PC-3 (cell line): ENCODE data around the gene GRID2IP. TPM values are rescaled to one million over a fixed set of nuclear protein-coding genes. Genes with fewer than 3 reads are reported as not detected.
"Not testable (repeated sequence)": the region's sequence is repeated elsewhere in the genome, so short reads cannot be mapped to it uniquely, and the experiment has no call there.

ENCODE experiments used
- ATAC-seq: fragments of 200-7000 bp; cut with Tn5 transposase; 2 replicates; pipeline ENCODE4 v1.9.1; 2020; ENCODE audit warnings: mild to moderate bottlenecking, moderate library complexity
- BruUV-seq: library from RNA; stranded (reverse); fragments of 400-500 nt; replicated peaks from 2 replicates; lab custom pipeline; 2021; lab: Mats Ljungman, UMichigan
- CTCF ChIA-PET: fragments of 300-600 bp; sonication (Branson Sonifier 250); formaldehyde crosslinking; loops from one replicate; lab custom pipeline; 2022; ENCODE audit warnings: antibody characterized with exemption; lab: Charles Lee
- POLR2A ChIA-PET: fragments of 300-600 bp; sonication (Branson Sonifier 250); formaldehyde crosslinking; loops from one replicate; lab custom pipeline; 2022; ENCODE audit warnings: antibody characterized with exemption; ENCODE audit not compliant: unreplicated experiment; lab: Charles Lee
- DNase-seq: peaks from one replicate; pipeline ENCODE4 v3.0.0-alpha.2; 2015
- H2AFZ ChIP-seq: fragments of 300-600 bp; sonication (generic); 2 replicates; pipeline ENCODE4 v1.6.0; 2016; ENCODE audit warnings: antibody characterized with exemption, low read length
- H3F3A ChIP-seq: fragments of 300-600 bp; sonication (generic); one replicate; pipeline ENCODE4 v1.6.0; 2017; ENCODE audit warnings: antibody characterized with exemption, low read length, control low read depth, mild to moderate bottlenecking; ENCODE audit not compliant: unreplicated experiment
- H3K27ac ChIP-seq: fragments of 300-600 bp; sonication (generic); 2 replicates; pipeline ENCODE4 v1.5.1; 2016; ENCODE audit warnings: mild to moderate bottlenecking, low read length
- H3K27me3 ChIP-seq: fragments of 300-600 bp; sonication (generic); 2 replicates; pipeline ENCODE4 v1.6.1; 2016; ENCODE audit warnings: low read length, mixed read lengths
- H3K36me3 ChIP-seq: fragments of 300-600 bp; sonication (generic); 2 replicates; pipeline ENCODE4 v1.6.1; 2016; ENCODE audit warnings: low read depth, mixed run types, low read length, mixed read lengths
- H3K4me1 ChIP-seq: fragments of 300-600 bp; sonication (generic); 2 replicates; pipeline ENCODE4 v1.5.1; 2016; ENCODE audit warnings: low read length; ENCODE audit not compliant: insufficient read depth
- H3K4me2 ChIP-seq: fragments of 300-600 bp; sonication (generic); 2 replicates; pipeline ENCODE4 v1.6.0; 2016; ENCODE audit warnings: low read length
- H3K4me3 ChIP-seq: fragments of 300-600 bp; sonication (generic); 2 replicates; pipeline ENCODE4 v1.5.1; 2016; ENCODE audit warnings: mild to moderate bottlenecking, low read length, mixed read lengths
- H3K79me2 ChIP-seq: fragments of 300-600 bp; sonication (generic); 2 replicates; pipeline ENCODE4 v1.6.1; 2017; ENCODE audit warnings: low read length, mixed read lengths
- H3K9ac ChIP-seq: fragments of 300-600 bp; sonication (generic); 2 replicates; pipeline ENCODE4 v1.6.0; 2016; ENCODE audit warnings: mild to moderate bottlenecking, low read length
- H3K9me2 ChIP-seq: fragments of 300-600 bp; sonication (generic); replicated peaks from 2 replicates; pipeline ENCODE4 v1.6.1; 2016; ENCODE audit warnings: mixed run types, low read length, mixed read lengths
- H3K9me3 ChIP-seq: fragments of 300-600 bp; sonication (generic); 2 replicates; pipeline ENCODE4 v1.6.1; 2016; ENCODE audit warnings: low read length, mixed read lengths
- H4K20me1 ChIP-seq: fragments of 300-600 bp; sonication (generic); 2 replicates; pipeline ENCODE4 v1.6.1; 2016; ENCODE audit warnings: low read length, mixed read lengths
- CTCF ChIP-seq: fragments of 300-600 bp; sonication (generic); conservative IDR thresholded peaks from 2 replicates; pipeline ENCODE4 v1.5.1; 2017; ENCODE audit warnings: antibody characterized with exemption, low read depth, mild to moderate bottlenecking, low read length
- EZH2 ChIP-seq: fragments of 300-600 bp; sonication (generic); IDR thresholded peaks from one replicate; pipeline ENCODE4 v1.6.1; 2017; ENCODE audit warnings: antibody characterized with exemption, mild to moderate bottlenecking, low read length; ENCODE audit not compliant: unreplicated experiment
- EZH2phosphoT487 ChIP-seq: fragments of 300-600 bp; sonication (generic); IDR thresholded peaks from 2 replicates; pipeline ENCODE4 v1.6.1; 2018; ENCODE audit warnings: mild to moderate bottlenecking, antibody characterized with exemption, low read length, borderline replicate concordance
- intact Hi-C: fragments of 100-400 bp; cut with micrococcal nuclease; formaldehyde crosslinking; loops from 2 replicates; pipeline ENCODE4 v1.9.0; 2023
- total RNA-seq: library from RNA; depleted of rRNA; stranded (reverse); fragments of >200 nt; gene quantifications from 2 replicates; pipeline ENCODE4 v1.2.3, GENCODE V29; 2014

Gene GRID2IP
- total RNA-seq, 1 experiment from 2014 or later, result not detected

DNA sequence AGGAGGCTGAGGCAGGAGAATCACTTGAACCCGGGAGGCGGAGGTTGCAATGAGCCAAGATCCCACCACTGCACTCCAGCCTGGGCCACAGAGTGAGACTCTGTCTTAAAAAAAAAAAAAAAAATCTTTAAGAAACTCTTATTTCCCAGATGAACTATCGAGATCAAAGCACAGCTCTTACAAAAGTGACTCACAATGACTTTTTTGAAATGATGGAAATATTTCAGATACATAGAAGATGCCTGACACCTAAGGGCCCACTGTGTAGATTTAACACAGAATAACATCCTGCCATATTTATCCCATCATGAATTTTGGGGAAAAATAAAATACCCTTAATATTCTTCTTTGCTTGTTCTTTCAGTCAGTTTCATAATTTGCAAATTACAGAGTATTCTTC, 92.6 kb downstream of the GRID2IP start:
- H3K4me3 ChIP-seq, H3K4me1 ChIP-seq, H4K20me1 ChIP-seq, POLR2A ChIA-PET, H3K27ac ChIP-seq, H3K9me2 ChIP-seq, H3F3A ChIP-seq, H3K79me2 ChIP-seq, H3K4me2 ChIP-seq, ATAC-seq, BruUV-seq, H3K9ac ChIP-seq, DNase-seq, intact Hi-C loops, H3K27me3 ChIP-seq, H2AFZ ChIP-seq, H3K9me3 ChIP-seq: not testable (repeated sequence)
- peaks cover 26% of the 10 kb centered on the region for H3K36me3 ChIP-seq
- CTCF ChIA-PET, result interaction anchor here (0.7 to 1.0 kb wide), 2 partner anchors 73 to 108 kb away, joined by 3 read pairs; no protein-coding TSS in a partner anchor

DNA sequence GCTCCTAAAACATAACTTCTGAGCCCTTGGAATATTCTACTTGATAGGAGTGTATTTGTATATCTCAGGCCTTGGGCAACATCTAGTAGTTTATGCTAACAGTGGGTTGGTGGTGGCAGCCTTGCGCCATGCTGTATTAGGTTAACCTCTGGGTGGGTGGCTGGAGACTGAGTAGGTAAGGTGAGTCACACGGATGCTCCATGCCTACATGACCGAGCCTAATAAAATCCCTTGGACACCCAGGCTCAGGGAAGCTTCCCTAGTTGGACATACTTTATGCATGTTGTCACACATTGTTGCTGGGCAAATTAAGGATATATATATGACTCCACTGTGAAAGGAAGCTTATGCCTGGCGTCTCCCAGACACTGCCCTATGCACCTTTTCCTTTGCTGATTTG, 97.5 kb downstream of the GRID2IP start:
- Histone ChIP-seq H3K9ac (no peak overlapping the region), H3K79me2 (no peaks in the 10 kb centered on the region), H3K9me2 (no peaks in the 10 kb centered on the region), H3K27me3 (no peaks in the 10 kb centered on the region), H3K4me2 (0 out of 2 replicates have a peak overlapping the region, but pooled peaks have one; percentile 26), H3K4me1 (peaks cover 14% of the 10 kb centered on the region), H3K4me3 (no peak overlapping the region), H4K20me1 (no peaks in the 10 kb centered on the region), H2AFZ (peak overlapping the region; percentile 26; the same call in 1 of the 2 replicates), H3K36me3 (no peaks in the 10 kb centered on the region), H3K27ac (peak overlapping the region; percentile 43), H3K9me3 (no peaks in the 10 kb centered on the region), H3F3A (no peaks in the 10 kb centered on the region)
- intact Hi-C loops, result no loop called here
- CTCF ChIA-PET, result interaction anchor here (0.6 kb wide), 1 partner anchor 817 kb away, joined by 3 read pairs; no protein-coding TSS in a partner anchor
- DNase-seq (peak; percentile 92), ATAC-seq (peak; percentile 91)
- POLR2A ChIA-PET, result no interaction called here
- TF ChIP-seq CTCF (peak; percentile 19; the same call in 1 of the 2 replicates), EZH2 (no peak)
- BruUV-seq, result no TSS peak

DNA sequence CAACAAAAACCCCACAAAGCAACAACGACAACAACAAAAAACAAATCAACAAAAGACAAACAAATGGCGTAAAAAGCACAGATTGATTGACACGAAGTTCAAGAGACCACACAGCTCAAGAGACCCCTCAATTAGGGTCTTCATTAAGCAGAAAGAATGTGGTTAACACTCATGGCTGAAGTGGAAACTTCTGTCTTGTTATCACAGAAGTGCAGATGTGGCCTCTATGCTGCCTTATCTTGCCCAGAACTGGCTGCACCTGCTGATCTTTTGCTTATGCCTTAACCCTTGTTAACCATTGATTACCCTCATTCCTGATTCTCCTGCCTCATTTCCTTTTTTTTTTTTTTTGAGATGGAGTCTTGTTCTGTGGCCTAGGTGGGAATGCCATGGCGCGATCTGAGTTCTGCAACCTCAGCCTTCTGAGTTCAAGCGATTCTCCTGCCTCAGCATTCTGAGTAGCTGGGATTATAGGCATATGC, 100.0 kb downstream of the GRID2IP start:
- no peak overlapping the region for H3K27ac ChIP-seq
- TF ChIP-seq CTCF, result no peak
- TF ChIP-seq EZH2, result no peak
- TF ChIP-seq EZH2phosphoT487, result no peak

DNA sequence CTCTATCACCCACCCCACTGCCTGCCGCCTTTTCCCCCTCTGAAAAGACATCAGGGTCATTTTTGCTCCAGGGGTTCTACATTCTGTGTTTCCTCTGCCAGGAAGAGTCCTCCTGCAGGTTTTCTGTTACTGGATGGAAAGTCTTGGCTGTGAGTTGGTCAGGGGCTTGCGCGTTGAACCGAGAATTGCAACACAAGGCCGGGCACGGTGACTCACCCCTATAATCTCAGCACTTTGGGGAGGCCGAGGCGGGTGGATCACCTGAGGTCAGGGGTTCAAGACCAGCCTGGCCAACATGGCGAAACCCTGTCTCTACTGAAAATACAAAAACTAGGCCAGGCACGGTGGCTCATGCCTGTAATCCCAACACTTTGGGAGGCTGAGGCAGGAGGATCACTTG, 100.7 kb downstream of the GRID2IP start:
- POLR2A ChIA-PET, result interaction anchor here (0.6 kb wide), 1 partner anchor 63 kb away, joined by 3 read pairs; no protein-coding TSS in a partner anchor
- H3K4me2 ChIP-seq, H3F3A ChIP-seq, H3K4me3 ChIP-seq, H3K27ac ChIP-seq, CTCF ChIA-PET, H2AFZ ChIP-seq, H3K9me2 ChIP-seq, ATAC-seq, H4K20me1 ChIP-seq, H3K36me3 ChIP-seq, intact Hi-C loops, H3K27me3 ChIP-seq, H3K9ac ChIP-seq, BruUV-seq, H3K9me3 ChIP-seq, DNase-seq: not testable (repeated sequence)
- peaks cover 22% of the 10 kb centered on the region for H3K79me2 ChIP-seq
- peaks cover 20% of the 10 kb centered on the region for H3K4me1 ChIP-seq

More for the DNA sequence above, 100.0 kb downstream of the GRID2IP start:
- Histone ChIP-seq H3K79me2 (peaks cover 15% of the 10 kb centered on the region), H3F3A (no peaks in the 10 kb centered on the region), H3K9me2 (no peaks in the 10 kb centered on the region), H3K27me3 (no peaks in the 10 kb centered on the region), H3K4me1 (peaks cover 20% of the 10 kb centered on the region), H2AFZ (no peak overlapping the region), H3K4me2 (no peak overlapping the region), H3K9ac (no peak overlapping the region), H3K36me3 (no peaks in the 10 kb centered on the region), H3K9me3 (no peaks in the 10 kb centered on the region), H4K20me1 (peaks cover 4% of the 10 kb centered on the region; the same call in 1 of the 2 replicates), H3K4me3 (no peak overlapping the region)
- DNase-seq (no peak), ATAC-seq (no peak)
- no TSS peak for BruUV-seq
- ChIA-PET POLR2A (interaction anchor here (0.6 kb wide), 1 partner anchor 64 kb away, joined by 3 read pairs; no protein-coding TSS in a partner anchor), CTCF (no interaction called here)
- intact Hi-C loops, result no loop called here

DNA sequence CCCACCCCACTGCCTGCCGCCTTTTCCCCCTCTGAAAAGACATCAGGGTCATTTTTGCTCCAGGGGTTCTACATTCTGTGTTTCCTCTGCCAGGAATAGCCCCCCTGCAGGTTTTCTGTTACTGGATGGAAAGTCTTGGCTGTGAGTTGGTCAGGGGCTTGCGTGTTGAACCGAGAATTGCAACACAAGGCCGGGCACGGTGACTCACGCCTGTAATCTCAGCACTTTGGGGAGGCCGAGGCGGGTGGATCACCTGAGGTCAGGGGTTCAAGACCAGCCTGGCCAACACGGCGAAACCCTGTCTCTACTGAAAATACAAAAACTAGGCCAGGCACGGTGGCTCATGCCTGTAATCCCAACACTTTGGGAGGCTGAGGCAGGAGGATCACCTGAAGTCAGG, 101.4 kb downstream of the GRID2IP start:
- H3F3A ChIP-seq, H3K9me3 ChIP-seq, POLR2A ChIA-PET, H3K4me3 ChIP-seq, intact Hi-C loops, H4K20me1 ChIP-seq, H3K9ac ChIP-seq, H2AFZ ChIP-seq, H3K9me2 ChIP-seq, ATAC-seq, H3K27ac ChIP-seq, CTCF ChIA-PET, H3K4me2 ChIP-seq, DNase-seq, BruUV-seq, H3K27me3 ChIP-seq: not testable (repeated sequence)
- peaks cover 23% of the 10 kb centered on the region for H3K4me1 ChIP-seq
- peaks cover 11% of the 10 kb centered on the region for H3K36me3 ChIP-seq
- peaks cover 29% of the 10 kb centered on the region for H3K79me2 ChIP-seq
